ENCODE results near the gene WBP1. TPM values are rescaled to one million over a fixed set of nuclear protein-coding genes. Genes with fewer than 3 reads are reported as not detected.
A peak's percentile ranks its signal among the peaks of the same experiment; 100 is the strongest.

Gene WBP1
- total RNA-seq = 10 to 100 TPM; 52.5 to 52.6 TPM

- Mint-ChIP-seq H3K27ac (peak within 1 kb of the TSS; percentile 98), H3K9me3 (no peaks in the 10 kb centered on the region), H3K27me3 (no peaks in the 10 kb centered on the region), H3K36me3 (ENCODE audit: low read depth) (peaks cover 27% of the 10 kb centered on the region), H3K4me1 (peaks cover 62% of the 10 kb centered on the region), H3K4me3 (peak within 1 kb of the TSS; percentile 91)
- CTCF ChIA-PET = interaction anchor here (0.7 to 9.8 kb wide), 9 partner anchors 9 to 126 kb away, joined by 3 to 66 read pairs (median 3); partner anchors contain the start of genes AUP1, CCDC142, HTRA2 and MRPL53
- peak; percentile 100 for DNase-seq
- POLR2A ChIA-PET = interaction anchor here (0.6 to 1.3 kb wide), 6 partner anchors 9 to 75 kb away, joined by 3 to 6 read pairs (median 5); partner anchors contain the start of genes C2orf81 and MRPL53
Observed at GRCh38 chr2:74458132-74458937, at the start of gene WBP1. TSS of gene WBP1 (plus strand) at chr2:74458438. CDS start at chr2:74458603, 165 bp downstream.

GRCh38 chr2:74413001-74413698 is 45.1 kb upstream of the WBP1 start:
- DNase-seq = no peak
- no peak overlapping the region for H3K4me3 Mint-ChIP-seq

DNA sequence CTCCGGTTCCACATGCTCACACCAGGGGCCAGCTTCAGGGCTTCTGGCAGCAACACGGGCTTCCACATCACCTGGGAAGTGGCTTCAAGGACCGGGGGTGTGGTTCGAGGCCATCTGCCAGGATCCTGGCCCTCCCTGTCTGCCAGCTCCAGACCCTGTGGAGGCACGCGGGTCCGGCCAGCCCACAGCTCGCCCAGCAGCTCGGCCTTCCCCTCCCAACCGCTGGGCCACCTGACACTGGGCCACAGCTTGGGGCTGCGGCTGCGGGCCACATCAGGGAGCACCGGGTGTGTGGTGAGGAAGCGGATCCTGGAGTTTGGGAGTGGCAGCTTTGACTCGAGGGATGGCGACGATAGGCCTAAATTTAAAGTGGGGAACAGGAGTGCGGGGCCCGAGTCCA is 43.8 kb upstream of the WBP1 start:
- Mint-ChIP-seq H3K9me3 (no peaks in the 10 kb centered on the region), H3K36me3 (ENCODE audit: low read depth) (no peaks in the 10 kb centered on the region), H3K27me3 (peaks cover 1% of the 10 kb centered on the region), H3K27ac (no peak overlapping the region), H3K4me1 (peaks cover 23% of the 10 kb centered on the region), H3K4me3 (peak overlapping the region; percentile 48)
- DNase-seq = no peak
- POLR2A ChIA-PET = no interaction called here
- CTCF ChIA-PET = interaction anchor here (0.8 kb wide), 1 partner anchor 15 kb away, joined by 3 read pairs; no protein-coding TSS in a partner anchor

More at GRCh38 chr2:74413001-74413698, 45.1 kb upstream of the WBP1 start:
- no peaks in the 10 kb centered on the region for H3K36me3 Mint-ChIP-seq (ENCODE audit: low read depth)
- CTCF ChIA-PET = interaction anchor here (1.1 to 1.3 kb wide), 3 partner anchors 9 to 78 kb away, joined by 3 read pairs; no protein-coding TSS in a partner anchor
- H3K27ac Mint-ChIP-seq = no peak overlapping the region
- peaks cover 23% of the 10 kb centered on the region for H3K4me1 Mint-ChIP-seq
- no peaks in the 10 kb centered on the region for H3K9me3 Mint-ChIP-seq
- POLR2A ChIA-PET = no interaction called here
- peaks cover 7% of the 10 kb centered on the region for H3K27me3 Mint-ChIP-seq

GRCh38 chr2:74414881-74415761 is 43.1 kb upstream of the WBP1 start:
- no peaks in the 10 kb centered on the region for H3K36me3 Mint-ChIP-seq (ENCODE audit: low read depth)
- H3K4me3 Mint-ChIP-seq = peak overlapping the region; percentile 69
- DNase-seq = peak; percentile 13
- H3K4me1 Mint-ChIP-seq = peaks cover 27% of the 10 kb centered on the region
- H3K27ac Mint-ChIP-seq = peak overlapping the region; percentile 84
- H3K27me3 Mint-ChIP-seq = no peaks in the 10 kb centered on the region
- no peaks in the 10 kb centered on the region for H3K9me3 Mint-ChIP-seq
- ChIA-PET CTCF (interaction anchor here (1.4 kb wide), 1 partner anchor 23 kb away, joined by 3 read pairs; no protein-coding TSS in a partner anchor), POLR2A (no interaction called here)

- Mint-ChIP-seq H3K4me3 (peak overlapping the region; percentile 69), H3K9me3 (no peaks in the 10 kb centered on the region), H3K27ac (peak overlapping the region; percentile 84), H3K27me3 (peaks cover 2% of the 10 kb centered on the region), H3K36me3 (ENCODE audit: low read depth) (no peaks in the 10 kb centered on the region), H3K4me1 (peaks cover 33% of the 10 kb centered on the region)
- POLR2A ChIA-PET = no interaction called here
- no peak for DNase-seq
- CTCF ChIA-PET = interaction anchor here (1.4 kb wide), 1 partner anchor 24 kb away, joined by 3 read pairs; no protein-coding TSS in a partner anchor
Observed at GRCh38 chr2:74415762-74416395, 42.4 kb upstream of the WBP1 start.

- Mint-ChIP-seq H3K9me3 (no peaks in the 10 kb centered on the region), H3K4me1 (peaks cover 38% of the 10 kb centered on the region), H3K27me3 (peaks cover 2% of the 10 kb centered on the region), H3K36me3 (ENCODE audit: low read depth) (peaks cover under 1% of the 10 kb centered on the region), H3K27ac (peak overlapping the region; percentile 19), H3K4me3 (no peak overlapping the region)
- CTCF ChIA-PET = interaction anchor here (1.4 kb wide), 1 partner anchor 25 kb away, joined by 3 read pairs; no protein-coding TSS in a partner anchor
- POLR2A ChIA-PET = no interaction called here
- DNase-seq = no peak
Observed at GRCh38 chr2:74416778-74417177, 41.5 kb upstream of the WBP1 start.

GRCh38 chr2:74417197-74417596 is 41.0 kb upstream of the WBP1 start:
- H3K4me3 Mint-ChIP-seq = no peak overlapping the region
- ChIA-PET CTCF (no interaction called here), POLR2A (no interaction called here)
- peak overlapping the region; percentile 19 for H3K27ac Mint-ChIP-seq
- peaks cover 5% of the 10 kb centered on the region for H3K36me3 Mint-ChIP-seq (ENCODE audit: low read depth)
- H3K27me3 Mint-ChIP-seq = peaks cover 2% of the 10 kb centered on the region
- H3K4me1 Mint-ChIP-seq = peaks cover 43% of the 10 kb centered on the region
- no peaks in the 10 kb centered on the region for H3K9me3 Mint-ChIP-seq
- DNase-seq = no peak

- no peaks in the 10 kb centered on the region for H3K9me3 Mint-ChIP-seq
- ChIA-PET CTCF (no interaction called here), POLR2A (no interaction called here)
- H3K4me3 Mint-ChIP-seq = no peak overlapping the region
- H3K27ac Mint-ChIP-seq = peak overlapping the region; percentile 19
- no peak for DNase-seq
- H3K27me3 Mint-ChIP-seq = peaks cover 2% of the 10 kb centered on the region
- H3K36me3 Mint-ChIP-seq (ENCODE audit: low read depth) = peaks cover 6% of the 10 kb centered on the region
- peaks cover 47% of the 10 kb centered on the region for H3K4me1 Mint-ChIP-seq
Observed at GRCh38 chr2:74417763-74418162, 40.5 kb upstream of the WBP1 start.

- H3K9me3 Mint-ChIP-seq = no peaks in the 10 kb centered on the region
- no peak overlapping the region for H3K4me3 Mint-ChIP-seq
- H3K36me3 Mint-ChIP-seq (ENCODE audit: low read depth) = peaks cover 12% of the 10 kb centered on the region
- no peak for DNase-seq
- ChIA-PET POLR2A (no interaction called here), CTCF (interaction anchor here (0.6 kb wide), 2 partner anchors 11 to 219 kb away, joined by 3 read pairs; no protein-coding TSS in a partner anchor)
- H3K4me1 Mint-ChIP-seq = peaks cover 49% of the 10 kb centered on the region
- no peak overlapping the region for H3K27ac Mint-ChIP-seq
- peaks cover 2% of the 10 kb centered on the region for H3K27me3 Mint-ChIP-seq
Observed at GRCh38 chr2:74418312-74418711, 39.9 kb upstream of the WBP1 start.

DNA sequence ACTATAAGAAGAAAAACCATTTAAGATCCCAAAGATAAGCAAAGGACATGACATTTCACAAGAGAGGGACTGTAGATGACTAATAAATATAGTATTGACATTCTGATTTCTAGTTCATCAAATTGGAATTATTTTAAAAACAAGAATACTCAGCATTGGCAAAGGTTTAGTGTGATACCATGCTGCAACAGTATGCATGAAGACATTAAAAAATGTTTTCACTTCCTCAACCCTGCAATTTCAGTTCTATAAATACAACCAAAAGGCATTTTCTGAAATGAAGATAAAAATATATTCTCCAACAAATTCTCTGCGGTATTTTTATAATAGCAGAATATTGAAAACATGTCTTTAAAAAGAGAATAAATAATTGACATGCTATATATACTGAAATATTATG is 38.9 kb upstream of the WBP1 start:
- no peak for DNase-seq
- Mint-ChIP-seq H3K4me3 (no peak overlapping the region), H3K27me3 (peaks cover 2% of the 10 kb centered on the region), H3K27ac (no peak overlapping the region), H3K9me3 (no peaks in the 10 kb centered on the region), H3K36me3 (ENCODE audit: low read depth) (peaks cover 13% of the 10 kb centered on the region), H3K4me1 (peaks cover 47% of the 10 kb centered on the region)
- ChIA-PET CTCF (interaction anchor here (0.6 to 2.3 kb wide), 4 partner anchors 28 to 688 kb away, joined by 3 to 7 read pairs (median 4); no protein-coding TSS in a partner anchor), POLR2A (no interaction called here)

- CTCF ChIA-PET = interaction anchor here (0.6 to 2.3 kb wide), 2 partner anchors 29 to 394 kb away, joined by 4 to 7 read pairs; no protein-coding TSS in a partner anchor
- H3K9me3 Mint-ChIP-seq = no peaks in the 10 kb centered on the region
- H3K36me3 Mint-ChIP-seq (ENCODE audit: low read depth) = peaks cover 18% of the 10 kb centered on the region
- H3K4me1 Mint-ChIP-seq = peaks cover 47% of the 10 kb centered on the region
- H3K4me3 Mint-ChIP-seq = peak overlapping the region; percentile 97
- POLR2A ChIA-PET = no interaction called here
- peaks cover 2% of the 10 kb centered on the region for H3K27me3 Mint-ChIP-seq
- DNase-seq = no peak
- peak overlapping the region; percentile 65 for H3K27ac Mint-ChIP-seq
Observed at GRCh38 chr2:74420006-74420405, 38.2 kb upstream of the WBP1 start.
